MCF 10A (cell line): ENCODE measurements around the gene RAB11FIP2. TPM values are rescaled to one million over a fixed set of nuclear protein-coding genes. Genes with fewer than 3 reads are reported as not detected.
A peak's percentile ranks its signal among the peaks of the same experiment; 100 is the strongest.

ENCODE experiments used
- BruUV-seq: library from RNA; stranded (reverse); fragments of 400-500 nt; replicated peaks from 2 replicates; lab custom pipeline; 2021; lab: Mats Ljungman, UMichigan
- CTCF ChIA-PET: fragments of 300-600 bp; sonication (Branson Sonifier 250); formaldehyde crosslinking; extraction: SDS; loops from one replicate; lab custom pipeline; 2021; ENCODE audit warnings: antibody characterized with exemption, inconsistent platforms; lab: Yijun Ruan, JAX
- POLR2A ChIA-PET: fragments of 300-600, 350-650 bp; sonication (Branson Sonifier 250); formaldehyde crosslinking; extraction: SDS; loops from one replicate; lab custom pipeline; 2020; ENCODE audit warnings: antibody characterized with exemption, inconsistent platforms; lab: Yijun Ruan, JAX
- DNase-seq: peaks from one replicate; pipeline ENCODE4 v3.0.0-alpha.2; 2018; ENCODE audit not compliant: unreplicated experiment
- H3K27ac Mint-ChIP-seq: one replicate; pipeline ENCODE4 v1.8.0; 2022; ENCODE audit warnings: mild to moderate bottlenecking, low read depth, mixed read lengths; ENCODE audit not compliant: unreplicated experiment
- H3K27me3 Mint-ChIP-seq: one replicate; pipeline ENCODE4 v1.8.0; 2022; ENCODE audit warnings: mixed read lengths; ENCODE audit not compliant: insufficient read depth, unreplicated experiment
- H3K36me3 Mint-ChIP-seq: one replicate; pipeline ENCODE4 v1.8.0; 2022; ENCODE audit warnings: mild to moderate bottlenecking, moderate library complexity, mixed read lengths; ENCODE audit not compliant: insufficient read depth, unreplicated experiment
- H3K4me1 Mint-ChIP-seq: one replicate; pipeline ENCODE4 v1.8.0; 2022; ENCODE audit warnings: mixed read lengths; ENCODE audit not compliant: insufficient read depth, unreplicated experiment
- H3K4me3 Mint-ChIP-seq: one replicate; pipeline ENCODE4 v1.8.0; 2022; ENCODE audit warnings: mild to moderate bottlenecking, moderate library complexity, mixed read lengths; ENCODE audit not compliant: unreplicated experiment
- H3K9me3 Mint-ChIP-seq: one replicate; pipeline ENCODE4 v1.8.0; 2022; ENCODE audit warnings: mixed read lengths; ENCODE audit not compliant: unreplicated experiment
- CTCF ChIP-seq: fragments of 200-600 bp; IDR thresholded peaks from one replicate; pipeline ENCODE4 v1.8.0; 2022; ENCODE audit warnings: antibody characterized with exemption, mild to moderate bottlenecking; ENCODE audit not compliant: unreplicated experiment
- intact Hi-C: fragments of 100-400 bp; cut with micrococcal nuclease; formaldehyde crosslinking; loops from 2 replicates; pipeline ENCODE4 v1.14.1; 2022
- total RNA-seq: library from RNA; stranded (reverse); gene quantifications from 2 replicates; pipeline ENCODE4 v1.2.3, GENCODE V29; 2022

The RAB11FIP2 gene
- total RNA-seq, 1 experiment from 2014 or later = 23.9 TPM

GRCh38 chr10:118032564-118032963, 14.2 kb downstream of the RAB11FIP2 start:
- CTCF ChIA-PET = no interaction called here
- no peaks in the 10 kb centered on the region for H3K9me3 Mint-ChIP-seq
- POLR2A ChIA-PET = interaction anchor here (2.3 kb wide), 1 partner anchor 13 kb away, joined by 10 read pairs; no protein-coding TSS in a partner anchor
- intact Hi-C loops = no loop called here
- no peak overlapping the region for H3K27ac Mint-ChIP-seq
- DNase-seq = no peak
- H3K4me1 Mint-ChIP-seq = peaks cover 15% of the 10 kb centered on the region
- TF ChIP-seq CTCF = no peak
- BruUV-seq = no TSS peak
- H3K4me3 Mint-ChIP-seq = no peak overlapping the region
- H3K36me3 Mint-ChIP-seq = peaks cover 27% of the 10 kb centered on the region
- H3K27me3 Mint-ChIP-seq = no peaks in the 10 kb centered on the region

DNA sequence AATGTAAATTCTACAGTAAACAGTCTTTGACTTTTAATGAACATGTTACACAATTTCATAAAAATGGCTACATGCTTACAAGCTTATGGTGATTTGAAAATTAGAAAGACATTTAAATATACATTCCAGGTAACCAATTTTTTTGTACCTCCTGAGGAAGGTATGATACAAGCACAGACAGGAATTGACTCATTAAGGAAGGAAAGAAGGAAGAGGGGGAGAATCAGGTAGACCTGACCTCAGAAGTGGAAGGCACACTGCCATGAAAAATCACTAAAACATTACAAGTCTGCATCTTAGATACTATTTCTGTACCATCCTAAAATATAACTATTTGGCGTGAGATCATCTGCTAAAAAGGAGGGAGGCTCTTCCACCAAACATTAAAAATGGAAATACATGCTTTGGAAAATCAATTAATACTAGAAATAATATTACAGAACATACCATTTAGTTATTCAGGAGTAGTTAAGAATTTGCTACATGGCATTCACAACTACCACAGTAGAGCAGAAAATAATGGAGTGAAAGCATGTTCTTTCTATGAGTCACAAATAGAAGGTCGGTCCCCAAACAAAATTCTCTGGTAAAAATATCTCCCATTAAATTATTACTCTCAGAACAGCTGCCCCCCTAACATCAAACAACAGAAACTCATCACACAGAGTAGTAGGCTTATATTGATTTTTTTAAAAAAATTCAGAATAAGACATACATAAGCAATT, 15.2 kb downstream of the RAB11FIP2 start:
- H3K27ac Mint-ChIP-seq = peak overlapping the region; percentile 61
- CTCF ChIA-PET = no interaction called here
- no peaks in the 10 kb centered on the region for H3K9me3 Mint-ChIP-seq
- intact Hi-C loops = no loop called here
- no peaks in the 10 kb centered on the region for H3K27me3 Mint-ChIP-seq
- DNase-seq = no peak
- no TSS peak for BruUV-seq
- peaks cover 15% of the 10 kb centered on the region for H3K4me1 Mint-ChIP-seq
- POLR2A ChIA-PET = interaction anchor here (0.7 kb wide), 1 partner anchor 141 kb away, joined by 3 read pairs; no protein-coding TSS in a partner anchor
- no peak for TF ChIP-seq CTCF
- no peak overlapping the region for H3K4me3 Mint-ChIP-seq
- peaks cover 27% of the 10 kb centered on the region for H3K36me3 Mint-ChIP-seq

- intact Hi-C loops = no loop called here
- no peak overlapping the region for H3K4me3 Mint-ChIP-seq
- no peak for DNase-seq
- POLR2A ChIA-PET = interaction anchor here (0.6 to 1.0 kb wide), 3 partner anchors 8 to 202 kb away, joined by 3 to 5 read pairs (median 4); no protein-coding TSS in a partner anchor
- peaks cover 15% of the 10 kb centered on the region for H3K4me1 Mint-ChIP-seq
- no peak for TF ChIP-seq CTCF
- BruUV-seq = no TSS peak
- H3K36me3 Mint-ChIP-seq = peaks cover 17% of the 10 kb centered on the region
- no peaks in the 10 kb centered on the region for H3K9me3 Mint-ChIP-seq
- CTCF ChIA-PET = no interaction called here
- no peak overlapping the region for H3K27ac Mint-ChIP-seq
- no peaks in the 10 kb centered on the region for H3K27me3 Mint-ChIP-seq
Measured at GRCh38 chr10:118028619-118029018, 18.1 kb downstream of the RAB11FIP2 start.

DNA sequence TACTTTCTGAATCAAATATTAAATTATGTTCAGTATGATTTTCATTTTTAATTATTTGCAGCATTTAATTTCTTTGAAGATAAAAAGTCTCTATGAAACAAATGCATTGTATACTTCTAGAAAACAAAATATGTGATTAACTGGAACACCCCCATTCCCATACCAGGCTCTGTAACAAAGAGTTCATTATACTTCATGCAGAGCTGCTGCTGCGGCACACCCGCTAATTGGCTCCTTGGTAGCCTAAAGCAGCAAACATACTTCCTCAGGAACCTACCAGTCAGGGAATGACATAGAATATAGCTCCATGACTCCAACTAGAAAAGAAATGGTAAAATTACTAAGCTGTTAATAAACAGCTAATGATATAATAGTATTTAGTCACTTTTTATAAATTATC, 19.3 kb downstream of the RAB11FIP2 start:
- TF ChIP-seq CTCF = no peak
- Mint-ChIP-seq H3K4me1 (peaks cover 13% of the 10 kb centered on the region), H3K27ac (no peak overlapping the region), H3K9me3 (no peaks in the 10 kb centered on the region), H3K36me3 (peaks cover 6% of the 10 kb centered on the region), H3K4me3 (no peak overlapping the region), H3K27me3 (no peaks in the 10 kb centered on the region)
- ChIA-PET CTCF (interaction anchor here (1.0 to 1.1 kb wide), 2 partner anchors 27 to 167 kb away, joined by 3 to 4 read pairs; no protein-coding TSS in a partner anchor), POLR2A (interaction anchor here (1.0 kb wide), 1 partner anchor 9 kb away, joined by 4 read pairs; no protein-coding TSS in a partner anchor)
- no TSS peak for BruUV-seq
- intact Hi-C loops = no loop called here
- no peak for DNase-seq
